Body of pancreas (tissue), 4 donors: ENCODE results near the gene GLRB. TPM values are rescaled to one million over a fixed set of nuclear protein-coding genes. Genes with fewer than 3 reads are reported as not detected.

Source experiments
- ATAC-seq: fragments of 150-250 bp; one replicate; pipeline ENCODE4 v1.9.1; 2016
- DNase-seq, 4 donors: peaks; one replicate each; pipeline ENCODE4 v3.0.0-alpha.2; 2019
- H3K27ac ChIP-seq, 4 donors: fragments of 200-600 bp; sonication (generic); 1 replicate in 3 of 4; 2 replicates in 1 of 4; pipeline versions ENCODE4 v1.5.1 to v1.6.1; 2016 to 2019; ENCODE audit warnings: mild to moderate bottlenecking in 1 of 4, mixed read lengths in 1 of 4, moderate library complexity in 1 of 4
- H3K27me3 ChIP-seq, 2 donors: fragments of 200-600 bp; sonication (generic); one replicate each; pipeline ENCODE4 v1.6.0; 2016; ENCODE audit warnings: mild to moderate bottlenecking in 1 of 2
- H3K36me3 ChIP-seq, 2 donors: fragments of 200-600 bp; sonication (generic); replicated peaks in 1 of 2; 2 replicates each; pipeline ENCODE4 v1.5.1; 2016; ENCODE audit warnings: low read depth in 2 of 2; ENCODE audit not compliant: insufficient read depth in 1 of 2
- H3K4me1 ChIP-seq: fragments of 200-600 bp; sonication (generic); one replicate; pipeline ENCODE4 v1.6.0; 2016
- H3K4me3 ChIP-seq, 2 donors: fragments of 200-600 bp; sonication (generic); 1 replicate in 1 of 2; 2 replicates in 1 of 2; pipeline ENCODE4 v1.5.1; 2016 to 2019
- H3K9me3 ChIP-seq, 3 donors: fragments of 200-600 bp; sonication (generic); 1 replicate in 2 of 3; 2 replicates in 1 of 3; pipeline ENCODE4 v1.5.1; 2016
- CTCF ChIP-seq, 7 experiments: fragments of 450-650 bp in 4 of 7; fragments of 200-600 bp in 3 of 7; sonication (generic) in 3 of 7; IDR thresholded peaks; one replicate each; pipeline ENCODE4 v1.5.1; 2016 to 2019; ENCODE audit warnings: antibody characterized with exemption in 7 of 7
- POLR2A ChIP-seq, 3 donors: fragments of 450-650 bp; IDR thresholded peaks; one replicate each; pipeline ENCODE4 v1.6.1; 2016; ENCODE audit warnings: antibody characterized with exemption in 3 of 3, mild to moderate bottlenecking in 2 of 3
- WGBS, 2 donors: methylation state at CpG; one replicate each; pipeline ENCODE4 v1.1.5; 2017; 5-methylcytosine and 5-hydroxymethylcytosine counted together
- intact Hi-C: fragments of 100-400 bp; cut with DNase I; formaldehyde crosslinking; loops from one replicate; pipeline ENCODE4 v1.15.1; 2023
- total RNA-seq, 2 donors: library from RNA; depleted of rRNA; stranded (reverse); fragments of >200 nt; gene quantifications; one replicate each; pipeline ENCODE4 v1.1.0, GENCODE V29; 2016

GLRB gene
- total RNA-seq = 1 to 10 TPM; 3.0 to 7.0 TPM

- Histone ChIP-seq H3K36me3 (no peaks in the 10 kb centered on the region), H3K27me3 (no peaks in the 10 kb centered on the region), H3K27ac (peak within 1 kb of the TSS; percentile 27 to 76 (median 70)), H3K9me3 (no peaks in the 10 kb centered on the region), H3K4me3 (peak within 1 kb of the TSS; percentile 35 to 74), H3K4me1 (peaks cover 7% of the 10 kb centered on the region)
- TF ChIP-seq POLR2A (IDR thresholded peaks at IDR 0.05) (peak; percentile 41 to 62 (median 62)), CTCF (IDR thresholded peaks at IDR 0.05) (peak in 1 of 7 experiments; percentile 17)
- peak; percentile 94 for ATAC-seq
- intact Hi-C loops = no loop called here
- DNase-seq = peak; percentile 21 to 61 (median 39)
- WGBS, 2 donors = 1 to 7% methylated on average over 10 to 83 of the region's 84 CpGs
Measured at GRCh38 chr4:157075811-157076577, at the start of gene GLRB. GLRB (plus strand) TSS chr4:157076150; CDS start chr4:157078025, 1,875 bp downstream.

GRCh38 chr4:157035471-157035870 is 40.5 kb upstream of the GLRB start:
- DNase-seq (no peak), ATAC-seq (no peak)
- Histone ChIP-seq H3K27ac (no peak overlapping the region), H3K4me3 (no peak overlapping the region), H3K27me3 (no peaks in the 10 kb centered on the region), H3K9me3 (no peaks in the 10 kb centered on the region), H3K4me1 (no peaks in the 10 kb centered on the region), H3K36me3 (no peaks in the 10 kb centered on the region)
- intact Hi-C loops = no loop called here
- TF ChIP-seq POLR2A (IDR thresholded peaks at IDR 0.05) (no peak), CTCF (IDR thresholded peaks at IDR 0.05) (no peak)

GRCh38 chr4:157040405-157040804 is 35.5 kb upstream of the GLRB start:
- intact Hi-C loops = loop anchor here (10.0 kb wide), 1 partner anchor 66 kb away; the partner anchor contains the start of gene PDGFC
- no peak overlapping the region for H3K27ac ChIP-seq
- no peaks in the 10 kb centered on the region for H3K36me3 ChIP-seq
- no peak for TF ChIP-seq CTCF (IDR thresholded peaks at IDR 0.05)
- TF ChIP-seq POLR2A (IDR thresholded peaks at IDR 0.05) = no peak
- H3K27me3 ChIP-seq = no peaks in the 10 kb centered on the region
- H3K9me3 ChIP-seq = no peaks in the 10 kb centered on the region
- H3K4me3 ChIP-seq = no peak overlapping the region
- ATAC-seq = no peak
- DNase-seq = no peak
- no peaks in the 10 kb centered on the region for H3K4me1 ChIP-seq

GRCh38 chr4:157043131-157043530 is 32.8 kb upstream of the GLRB start:
- intact Hi-C loops = loop anchor here (10.0 kb wide), 1 partner anchor 68 kb away; the partner anchor contains the start of gene PDGFC
- no peaks in the 10 kb centered on the region for H3K4me1 ChIP-seq
- no peaks in the 10 kb centered on the region for H3K27me3 ChIP-seq
- H3K4me3 ChIP-seq = no peak overlapping the region
- no peak overlapping the region for H3K27ac ChIP-seq
- TF ChIP-seq CTCF (IDR thresholded peaks at IDR 0.05) (no peak), POLR2A (IDR thresholded peaks at IDR 0.05) (no peak)
- H3K9me3 ChIP-seq = no peaks in the 10 kb centered on the region
- 38 to 47% methylated on average over 2 of the region's 2 CpGs for WGBS, 2 donors
- DNase-seq = no peak
- H3K36me3 ChIP-seq = no peaks in the 10 kb centered on the region
- no peak for ATAC-seq
